Endodermal cell (in vitro differentiated cells): ENCODE data around the gene DTX1. TPM values are rescaled to one million over a fixed set of nuclear protein-coding genes. Genes with fewer than 3 reads are reported as not detected.

Experiments used
- DNase-seq: peaks from one replicate; pipeline ENCODE4 v3.0.0-alpha.2; 2017
- H3K27ac ChIP-seq: 2 replicates; pipeline ENCODE4 v1.5.1; 2013; ENCODE audit warnings: mild to moderate bottlenecking, low read depth, low read length, moderate library complexity
- H3K27me3 ChIP-seq: 2 replicates; pipeline ENCODE4 v1.6.1; 2013; ENCODE audit warnings: mild to moderate bottlenecking, low read length, moderate library complexity; ENCODE audit not compliant: insufficient read depth, control insufficient read depth, poor library complexity, severe bottlenecking
- H3K36me3 ChIP-seq: 2 replicates; pipeline ENCODE4 v1.7.0; 2013; ENCODE audit warnings: mild to moderate bottlenecking, low read length, moderate library complexity; ENCODE audit not compliant: control insufficient read depth, insufficient read depth
- H3K4me1 ChIP-seq: one replicate; pipeline ENCODE4 v1.7.0; 2013; ENCODE audit warnings: low read length; ENCODE audit not compliant: control insufficient read depth, insufficient read depth
- H3K4me3 ChIP-seq: 2 replicates; pipeline ENCODE4 v1.5.1; 2013; ENCODE audit warnings: mild to moderate bottlenecking, low read length, moderate library complexity
- H3K9ac ChIP-seq: 2 replicates; pipeline ENCODE4 v1.6.1; 2013; ENCODE audit warnings: mild to moderate bottlenecking, low read length, moderate library complexity; ENCODE audit not compliant: poor library complexity, severe bottlenecking; ENCODE audit errors: extremely low read depth
- H3K9me3 ChIP-seq: 2 replicates; pipeline ENCODE4 v1.6.1; 2013; ENCODE audit warnings: mild to moderate bottlenecking, low read length, moderate library complexity; ENCODE audit not compliant: control insufficient read depth
- H3K27ac Mint-ChIP-seq: 2 replicates; pipeline ENCODE4 v1.8.0; 2020; ENCODE audit warnings: mixed read lengths
- H3K27me3 Mint-ChIP-seq: 2 replicates; pipeline ENCODE4 v1.8.0; 2021; ENCODE audit warnings: mild to moderate bottlenecking, mixed read lengths; ENCODE audit not compliant: insufficient read depth
- H3K36me3 Mint-ChIP-seq: 2 replicates; pipeline ENCODE4 v1.8.0; 2020; ENCODE audit warnings: low read depth, mixed read lengths
- H3K4me1 Mint-ChIP-seq: 2 replicates; pipeline ENCODE4 v1.8.0; 2020; ENCODE audit warnings: mixed read lengths
- H3K4me3 Mint-ChIP-seq: 2 replicates; pipeline ENCODE4 v1.8.0; 2020; ENCODE audit warnings: mild to moderate bottlenecking, moderate library complexity, mixed read lengths
- H3K9me3 Mint-ChIP-seq: 2 replicates; pipeline ENCODE4 v1.8.0; 2020; ENCODE audit warnings: mild to moderate bottlenecking, mixed read lengths
- CTCF ChIP-seq: fragments of 200-600 bp; sonication (generic); conservative IDR thresholded peaks from 2 replicates; pipeline ENCODE4 v1.5.0; 2021; ENCODE audit warnings: antibody characterized with exemption, mild to moderate bottlenecking
- WGBS, 2 experiments: methylation state at CpG; one replicate each; pipeline versions ENCODE4 v1.1.5 to v1.1.7; 2013; ENCODE audit warnings: missing lambda C conversion rate in 2 of 2, mixed read lengths in 1 of 2; ENCODE audit not compliant: insufficient coverage in 1 of 2, insufficient read length in 1 of 2; 5-methylcytosine and 5-hydroxymethylcytosine counted together
- total RNA-seq, 2 donors: library from RNA; stranded (reverse); fragmentation: NEBNext Ultra II Directional in 1 of 2; extraction: Animal tissue kit (Norgen Biotek cat#: 25700) in 1 of 2; gene quantifications; 2 replicates in 1 of 2; 3 replicates in 1 of 2; pipeline ENCODE4 v1.2.1, GENCODE V29; 2021

The DTX1 gene
- total RNA-seq, 2 donors from 2014 or later = 3.3 to 4.9 TPM

GRCh38 chr12:113048716-113049127, 7.8 kb upstream of the DTX1 start:
- WGBS, 2 experiments = 22 to 100% methylated on average over 1 to 5 of the region's 6 CpGs
- Mint-ChIP-seq H3K9me3 (peaks cover 2% of the 10 kb centered on the region), H3K4me1 (no peaks in the 10 kb centered on the region), H3K4me3 (no peak overlapping the region), H3K36me3 (no peaks in the 10 kb centered on the region), H3K27ac (no peak overlapping the region), H3K27me3 (peaks cover 70% of the 10 kb centered on the region)
- Histone ChIP-seq H3K36me3 (no peaks in the 10 kb centered on the region), H3K27ac (no peak overlapping the region), H3K9ac (no peak overlapping the region), H3K4me3 (no peak overlapping the region), H3K27me3 (peaks cover 41% of the 10 kb centered on the region), H3K4me1 (no peaks in the 10 kb centered on the region), H3K9me3 (no peaks in the 10 kb centered on the region)
- DNase-seq = peak; percentile 84
- TF ChIP-seq CTCF = peak; percentile 88

GRCh38 chr12:113049976-113050742, 6.4 kb upstream of the DTX1 start:
- WGBS, 2 experiments = 54 to 84% methylated on average over 5 to 11 of the region's 11 CpGs
- Histone ChIP-seq H3K9ac (no peak overlapping the region), H3K36me3 (no peaks in the 10 kb centered on the region), H3K4me1 (no peaks in the 10 kb centered on the region), H3K4me3 (no peak overlapping the region), H3K27ac (no peak overlapping the region), H3K27me3 (peaks cover 40% of the 10 kb centered on the region), H3K9me3 (no peaks in the 10 kb centered on the region)
- peaks cover 72% of the 10 kb centered on the region for H3K27me3 Mint-ChIP-seq
- H3K4me3 Mint-ChIP-seq = no peak overlapping the region
- peak; percentile 94 for DNase-seq
- TF ChIP-seq CTCF = peak; percentile 79
- H3K27ac Mint-ChIP-seq = no peak overlapping the region
- no peaks in the 10 kb centered on the region for H3K36me3 Mint-ChIP-seq
- H3K4me1 Mint-ChIP-seq = no peaks in the 10 kb centered on the region
- no peaks in the 10 kb centered on the region for H3K9me3 Mint-ChIP-seq

GRCh38 chr12:113050795-113051194, 5.7 kb upstream of the DTX1 start:
- Mint-ChIP-seq H3K4me1 (no peaks in the 10 kb centered on the region), H3K27me3 (peaks cover 73% of the 10 kb centered on the region), H3K27ac (no peak overlapping the region), H3K4me3 (no peak overlapping the region), H3K36me3 (no peaks in the 10 kb centered on the region), H3K9me3 (no peaks in the 10 kb centered on the region)
- Histone ChIP-seq H3K27me3 (peaks cover 41% of the 10 kb centered on the region), H3K9ac (no peak overlapping the region), H3K9me3 (no peaks in the 10 kb centered on the region), H3K4me3 (no peak overlapping the region), H3K27ac (no peak overlapping the region), H3K36me3 (no peaks in the 10 kb centered on the region), H3K4me1 (no peaks in the 10 kb centered on the region)
- TF ChIP-seq CTCF = no peak
- WGBS, 2 experiments = 91 to 92% methylated on average over 2 to 7 of the region's 7 CpGs
- DNase-seq = no peak
